ENCODE measurements around the gene NANOS3.

- TF ChIP-seq, protein P1, sequence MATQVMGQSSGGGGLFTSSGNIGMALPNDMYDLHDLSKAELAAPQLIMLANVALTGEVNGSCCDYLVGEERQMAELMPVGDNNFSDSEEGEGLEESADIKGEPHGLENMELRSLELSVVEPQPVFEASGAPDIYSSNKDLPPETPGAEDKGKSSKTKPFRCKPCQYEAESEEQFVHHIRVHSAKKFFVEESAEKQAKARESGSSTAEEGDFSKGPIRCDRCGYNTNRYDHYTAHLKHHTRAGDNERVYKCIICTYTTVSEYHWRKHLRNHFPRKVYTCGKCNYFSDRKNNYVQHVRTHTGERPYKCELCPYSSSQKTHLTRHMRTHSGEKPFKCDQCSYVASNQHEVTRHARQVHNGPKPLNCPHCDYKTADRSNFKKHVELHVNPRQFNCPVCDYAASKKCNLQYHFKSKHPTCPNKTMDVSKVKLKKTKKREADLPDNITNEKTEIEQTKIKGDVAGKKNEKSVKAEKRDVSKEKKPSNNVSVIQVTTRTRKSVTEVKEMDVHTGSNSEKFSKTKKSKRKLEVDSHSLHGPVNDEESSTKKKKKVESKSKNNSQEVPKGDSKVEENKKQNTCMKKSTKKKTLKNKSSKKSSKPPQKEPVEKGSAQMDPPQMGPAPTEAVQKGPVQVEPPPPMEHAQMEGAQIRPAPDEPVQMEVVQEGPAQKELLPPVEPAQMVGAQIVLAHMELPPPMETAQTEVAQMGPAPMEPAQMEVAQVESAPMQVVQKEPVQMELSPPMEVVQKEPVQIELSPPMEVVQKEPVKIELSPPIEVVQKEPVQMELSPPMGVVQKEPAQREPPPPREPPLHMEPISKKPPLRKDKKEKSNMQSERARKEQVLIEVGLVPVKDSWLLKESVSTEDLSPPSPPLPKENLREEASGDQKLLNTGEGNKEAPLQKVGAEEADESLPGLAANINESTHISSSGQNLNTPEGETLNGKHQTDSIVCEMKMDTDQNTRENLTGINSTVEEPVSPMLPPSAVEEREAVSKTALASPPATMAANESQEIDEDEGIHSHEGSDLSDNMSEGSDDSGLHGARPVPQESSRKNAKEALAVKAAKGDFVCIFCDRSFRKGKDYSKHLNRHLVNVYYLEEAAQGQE (IDR thresholded peaks at IDR 0.05; ENCODE audit: unreplicated experiment): no peak
- TF ChIP-seq CTCF (conservative IDR thresholded peaks at IDR 0.05; ENCODE audit: low read depth in 2 of 2): no peak
- TF ChIP-seq EZH2 (IDR thresholded peaks at IDR 0.05; ENCODE audit: low read depth, unreplicated experiment): no peak
- no peak for TF ChIP-seq POLR2AphosphoS5 (IDR thresholded peaks at IDR 0.05; ENCODE audit: low read depth)
- no peak for TF ChIP-seq CREB1 (CRISPR knock-in tag; IDR thresholded peaks at IDR 0.05; ENCODE audit: low read depth)
- no peak for TF ChIP-seq EZH2phosphoT487 (IDR thresholded peaks at IDR 0.05; ENCODE audit: unreplicated experiment)
Measured at GRCh38 chr19:13913352-13913751, 36.4 kb downstream of the NANOS3 start.

Measured in GM23338 (cell line).